Measurements from ENCODE around the gene CCNK.

GRCh38 chr14:99548871-99549515 is 67.8 kb downstream of the CCNK start:
- no peak for TF ChIP-seq CTCF (IDR thresholded peaks at IDR 0.05 in 8 of 11, conservative IDR thresholded peaks at IDR 0.05 in 3 of 11)
- no peak for TF ChIP-seq POLR2AphosphoS5 (IDR thresholded peaks at IDR 0.05)
- no peak for TF ChIP-seq POLR2A (IDR thresholded peaks at IDR 0.05)

All from spleen (tissue), 7 donors.